COLO668 (cell line): Measurements from ENCODE around the gene ABCC1.

Source experiments
- DNase-seq: peaks from one replicate; lab custom pipeline; 2025; ENCODE audit not compliant: unreplicated experiment; lab: John Stamatoyannopoulos, UW

The ABCC1 gene

GRCh38 chr16:15988268-15989013 is 39.0 kb downstream of the ABCC1 start:
- DNase-seq = no peak

GRCh38 chr16:15990902-15991301 is 41.5 kb downstream of the ABCC1 start:
- no peak for DNase-seq

DNA sequence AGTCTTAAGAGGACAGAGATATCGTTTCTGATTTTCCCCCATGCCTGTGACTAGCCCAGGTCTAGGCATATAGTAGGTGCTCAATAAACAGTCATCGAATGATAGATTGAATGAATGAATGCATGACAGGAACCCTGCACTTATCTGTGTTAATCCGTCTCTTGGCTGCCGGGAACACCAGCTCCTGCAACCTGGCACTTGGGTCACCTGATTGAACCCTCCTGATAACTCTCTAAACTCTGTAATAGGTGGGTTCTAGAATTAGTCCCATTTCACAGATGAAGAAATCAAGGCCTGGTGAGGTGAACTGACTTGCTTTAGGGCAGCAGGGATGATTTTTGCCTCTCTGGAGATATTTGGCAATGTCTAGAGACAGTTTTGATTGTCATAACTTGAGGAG is 43.7 kb downstream of the ABCC1 start:
- DNase-seq = no peak

GRCh38 chr16:15993541-15993940 is 44.1 kb downstream of the ABCC1 start:
- DNase-seq = no peak

DNA sequence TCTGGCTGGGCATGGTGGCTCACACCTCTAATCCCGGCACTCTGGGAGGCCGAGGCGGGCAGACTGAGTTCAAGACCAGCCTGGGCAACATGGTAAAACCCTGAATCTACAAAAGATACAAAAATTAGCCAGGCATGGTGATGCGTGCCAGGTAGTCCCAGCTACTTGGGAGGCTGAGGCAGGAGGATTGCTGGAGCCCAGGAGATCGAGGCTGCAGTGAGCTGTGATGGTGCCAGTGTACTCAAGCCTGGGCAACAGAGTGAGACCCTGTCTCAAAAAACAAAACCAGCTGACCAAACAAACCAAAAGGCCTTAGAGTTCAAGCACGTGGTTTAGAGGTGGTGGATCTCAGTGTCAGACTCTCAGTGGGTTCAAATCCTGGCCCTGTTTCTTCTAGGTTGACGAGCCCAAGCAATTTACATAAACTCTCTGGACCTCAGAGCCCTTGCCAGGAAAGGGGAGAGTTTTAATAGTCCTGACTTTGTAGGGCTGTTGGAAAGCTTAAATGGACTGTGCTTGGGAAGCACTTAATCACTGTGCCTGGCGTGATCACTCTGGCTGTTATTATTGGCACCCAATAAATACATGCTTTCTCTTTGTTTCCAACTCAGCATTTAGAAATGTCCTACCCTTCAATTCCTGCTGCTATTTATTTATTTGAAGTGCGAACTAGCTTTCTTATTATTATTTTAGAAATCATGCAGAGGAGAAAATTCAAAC is 44.7 kb downstream of the ABCC1 start:
- no peak for DNase-seq

DNA sequence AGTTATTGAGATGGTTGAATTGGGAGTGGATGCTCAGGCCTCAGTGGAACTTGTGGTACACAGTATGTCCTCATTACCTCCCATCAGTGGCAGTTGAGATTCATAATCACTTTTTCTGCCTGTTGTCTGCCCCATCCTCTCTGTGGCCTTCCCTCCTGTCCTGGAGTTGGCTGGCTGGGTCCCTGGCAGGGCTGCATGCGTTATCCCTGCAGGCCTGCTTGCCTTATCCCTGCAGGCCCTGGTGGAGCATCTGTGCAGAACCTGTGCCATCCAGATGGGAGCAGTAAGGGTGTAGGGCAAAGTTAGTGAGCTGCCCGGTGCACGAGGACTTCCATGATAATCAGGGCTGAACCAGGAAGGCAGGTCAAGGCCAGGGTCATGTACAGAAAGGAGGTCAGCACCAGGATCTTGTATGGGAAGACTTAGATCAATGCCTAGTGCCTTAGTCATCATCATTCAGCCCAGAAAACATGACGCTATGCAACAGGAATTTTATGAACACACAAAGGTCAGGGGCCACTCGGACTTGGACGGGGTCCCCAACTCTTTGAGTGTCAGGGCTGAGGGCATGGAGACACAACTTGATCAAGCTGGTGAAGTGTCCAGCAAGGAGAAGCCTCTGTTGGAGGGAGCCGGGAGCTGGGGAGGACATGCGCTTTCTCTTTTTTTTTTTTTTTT is 47.2 kb downstream of the ABCC1 start:
- no peak for DNase-seq

DNA sequence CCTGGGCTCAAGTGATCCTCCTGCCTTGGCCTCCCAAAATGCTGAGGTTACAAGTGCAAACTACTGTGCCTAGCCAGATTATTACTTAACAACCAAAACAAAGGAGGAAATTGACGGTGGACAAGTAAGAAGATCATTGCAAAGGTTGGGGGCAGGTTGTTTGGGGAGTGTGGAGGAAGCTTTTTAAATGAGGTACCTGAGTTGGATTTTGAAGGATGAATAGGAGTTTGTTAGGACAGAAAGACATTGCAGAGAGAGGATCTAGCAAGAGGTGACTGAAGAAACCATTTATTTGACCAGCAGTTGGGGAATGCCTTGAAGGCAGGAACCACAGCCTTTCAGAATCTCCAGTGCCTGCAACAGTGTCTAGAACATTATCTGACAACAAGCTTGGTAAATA is 51.3 kb downstream of the ABCC1 start:
- DNase-seq = no peak

DNA sequence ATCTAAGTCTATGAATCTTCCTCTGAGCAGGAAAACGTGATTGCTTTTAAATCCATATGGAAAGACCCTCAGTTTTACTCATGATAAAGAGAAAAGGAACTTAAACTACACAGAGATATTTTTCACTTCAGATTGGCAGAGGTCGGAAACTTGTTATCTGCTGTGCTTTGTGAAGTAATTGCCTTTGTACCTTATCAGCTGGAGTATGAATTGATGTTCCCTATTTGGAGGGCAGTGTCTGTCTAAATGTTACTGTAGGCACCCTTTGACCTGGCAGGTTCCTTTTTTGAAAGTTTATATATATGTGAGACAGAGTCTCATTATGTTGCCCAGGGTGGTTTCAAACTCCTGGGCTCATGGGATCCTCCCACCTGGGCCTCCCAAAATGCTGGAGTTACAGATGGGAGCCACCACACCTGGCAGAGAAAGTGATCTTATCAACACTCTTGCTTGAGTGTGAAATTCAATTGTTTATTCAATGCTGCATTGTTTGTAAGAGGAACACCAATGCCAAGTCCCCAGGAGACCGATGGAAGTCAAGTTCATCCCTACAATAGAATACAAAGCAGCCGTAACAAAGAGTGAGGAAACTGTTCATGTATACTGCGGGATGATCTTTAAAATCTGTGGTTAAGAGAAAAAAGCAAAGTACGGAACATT is 52.3 kb downstream of the ABCC1 start:
- DNase-seq = no peak

DNA sequence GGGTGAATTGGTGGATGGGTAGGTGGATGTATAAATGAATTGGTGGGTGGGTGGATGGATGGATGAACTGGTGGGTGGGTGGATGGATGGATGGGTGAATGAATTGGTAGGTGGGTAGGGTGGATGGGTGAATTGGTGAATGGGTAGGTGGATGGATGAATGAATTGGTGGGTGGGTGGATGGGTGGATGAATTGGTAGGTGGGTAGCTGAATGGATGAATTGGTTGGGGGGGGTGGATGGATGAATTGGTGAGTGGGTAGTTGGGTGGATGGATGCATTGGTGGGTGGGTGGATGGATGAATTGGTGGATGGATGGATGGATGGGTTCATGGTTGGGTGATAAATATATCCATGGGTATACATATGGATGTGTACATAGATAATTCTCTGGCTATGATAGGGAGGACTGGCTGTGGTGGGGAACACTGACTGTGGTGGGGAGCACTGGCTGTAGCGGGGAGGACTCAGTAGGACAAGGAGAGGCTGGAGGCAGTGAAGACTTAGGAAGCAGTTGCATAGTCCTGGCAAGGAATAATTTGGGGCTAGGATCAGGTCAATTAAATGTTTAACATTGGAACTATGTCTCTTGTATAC is 54.4 kb downstream of the ABCC1 start:
- DNase-seq = no peak

DNA sequence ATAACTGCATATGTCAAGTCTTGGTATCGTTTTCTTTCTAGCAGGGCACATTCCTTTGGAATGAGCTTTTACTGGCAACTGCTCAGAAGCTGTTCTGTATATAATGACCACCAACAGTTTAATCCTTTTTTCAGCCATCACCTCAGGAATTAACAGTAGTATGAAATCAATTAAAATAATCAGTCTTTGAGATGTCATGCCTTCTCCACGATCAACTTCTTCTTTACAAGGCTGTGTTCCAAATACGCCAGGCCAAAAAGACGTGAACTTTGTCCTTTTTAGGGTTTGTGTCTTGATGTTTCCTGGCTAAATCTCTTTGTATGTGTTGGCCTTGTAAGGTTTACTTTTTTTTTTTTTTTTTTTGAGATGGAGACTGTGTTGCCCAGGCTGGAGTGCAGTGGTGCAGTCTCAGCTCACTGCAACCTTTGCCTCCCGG is 54.9 kb downstream of the ABCC1 start:
- no peak for DNase-seq

GRCh38 chr16:16005721-16006120 is 56.3 kb downstream of the ABCC1 start:
- no peak for DNase-seq

GRCh38 chr16:16006650-16007049 is 57.2 kb downstream of the ABCC1 start:
- DNase-seq = no peak

DNA sequence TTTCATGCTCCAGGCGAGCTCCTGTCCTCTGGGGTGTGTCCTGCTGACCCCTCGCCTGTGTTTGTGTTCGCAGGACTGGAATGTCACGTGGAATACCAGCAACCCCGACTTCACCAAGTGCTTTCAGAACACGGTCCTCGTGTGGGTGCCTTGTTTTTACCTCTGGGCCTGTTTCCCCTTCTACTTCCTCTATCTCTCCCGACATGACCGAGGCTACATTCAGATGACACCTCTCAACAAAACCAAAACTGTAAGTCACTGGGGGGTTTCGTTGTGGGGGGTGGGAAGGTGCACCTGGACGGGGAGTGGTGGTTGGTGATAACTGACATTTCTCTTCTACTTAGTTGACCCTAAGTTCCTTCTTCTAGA is 58.3 kb downstream of the ABCC1 start:
- DNase-seq = no peak

DNA sequence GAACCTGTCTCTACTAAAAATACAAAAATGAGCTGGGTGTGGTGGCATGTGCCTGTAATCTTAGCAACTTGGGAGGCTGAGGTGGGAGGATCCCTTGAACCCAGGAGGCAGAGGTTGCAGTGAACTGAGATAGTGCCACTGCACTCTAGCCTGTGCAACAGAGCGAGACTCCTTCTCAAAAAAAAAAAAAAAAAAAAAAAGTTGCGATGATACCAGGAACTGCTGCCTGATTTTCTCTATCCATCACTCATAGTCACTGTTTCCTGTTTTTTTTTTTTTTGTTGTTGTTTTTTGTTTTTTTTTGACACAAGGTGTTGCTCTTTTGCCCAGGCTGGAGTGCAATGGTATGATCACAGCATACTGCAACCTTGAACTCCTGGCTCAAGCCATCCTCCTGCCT is 59.2 kb downstream of the ABCC1 start:
- no peak for DNase-seq

- no peak for DNase-seq
Measured at GRCh38 chr16:16009401-16009800, 60.0 kb downstream of the ABCC1 start.

- DNase-seq = no peak
Measured at GRCh38 chr16:16010194-16010593, 60.8 kb downstream of the ABCC1 start.

DNA sequence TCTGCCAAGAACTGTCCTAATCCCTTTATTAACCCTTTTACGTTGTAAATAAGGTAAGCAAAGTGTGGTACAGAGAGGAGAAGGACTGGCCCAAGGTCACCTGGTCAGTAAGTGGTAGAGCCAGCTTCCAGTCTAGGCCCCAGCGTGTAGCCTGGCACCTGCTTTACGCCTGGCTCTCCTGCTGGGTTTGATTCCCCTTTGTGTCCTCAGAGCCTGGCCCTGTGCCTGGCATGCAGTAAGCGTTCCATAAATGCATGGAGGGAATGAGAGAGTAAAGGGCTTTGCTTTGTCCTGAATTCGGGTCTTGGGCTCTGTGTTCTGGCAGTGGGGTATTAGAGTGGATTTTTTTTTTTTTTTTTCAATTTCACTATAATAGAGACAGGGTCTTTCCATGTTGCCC is 62.7 kb downstream of the ABCC1 start:
- DNase-seq = no peak

DNA sequence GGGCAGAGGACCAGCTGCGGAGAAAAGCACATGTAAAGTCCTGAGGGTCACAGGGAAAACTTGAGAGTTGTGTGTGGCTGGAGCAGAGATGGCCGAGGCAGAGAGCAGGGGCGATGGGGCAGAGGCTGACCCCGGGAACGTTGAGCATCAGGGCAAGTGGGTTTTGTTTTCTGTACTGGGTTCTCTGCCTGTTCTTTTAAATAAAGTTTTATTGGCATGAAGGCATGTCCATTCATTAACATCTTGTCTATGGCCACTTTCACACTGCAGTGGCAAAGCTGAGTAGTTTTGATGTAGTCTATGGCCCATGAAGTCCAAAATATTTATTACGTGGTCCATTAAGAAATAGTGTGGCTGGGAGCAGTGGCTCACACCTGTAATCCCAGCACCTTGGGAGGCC is 64.4 kb downstream of the ABCC1 start:
- DNase-seq = no peak

GRCh38 chr16:16014329-16015224 is 65.2 kb downstream of the ABCC1 start:
- no peak for DNase-seq

DNA sequence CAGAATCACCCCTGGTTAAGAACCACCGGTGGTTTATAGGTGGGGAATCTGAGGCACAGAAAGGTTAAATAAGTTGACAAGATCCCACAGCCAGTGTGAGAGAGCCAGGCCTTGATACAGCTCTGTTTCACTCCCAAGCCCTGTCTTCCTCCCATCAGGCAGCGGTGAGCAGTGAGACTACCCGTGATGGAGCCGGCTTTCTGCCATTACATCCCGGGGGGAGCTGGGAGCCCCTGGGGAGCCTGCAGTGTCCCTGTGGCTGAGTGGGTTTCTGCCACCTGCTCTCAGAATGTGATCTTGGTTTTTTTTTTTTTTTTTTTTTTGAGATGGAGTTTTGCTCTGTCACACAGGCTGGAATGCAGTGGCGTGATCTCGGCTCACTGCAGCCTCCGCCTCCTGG is 66.4 kb downstream of the ABCC1 start:
- no peak for DNase-seq
